AG10803 (cell line): ENCODE results near the gene PCDHB15.
"Not testable (repeated sequence)": the region's sequence is repeated elsewhere in the genome, so short reads cannot be mapped to it uniquely, and the experiment has no call there.

Experiments used
- DNase-seq: peaks from one replicate; pipeline ENCODE4 v3.0.0; 2010; ENCODE audit warnings: low read depth
- H3K4me3 ChIP-seq: 2 replicates; pipeline ENCODE4 v1.5.1; 2011; ENCODE audit warnings: mild to moderate bottlenecking, low read length, control low read depth
- TF ChIP-seq, protein P1 (sequence below): conservative IDR thresholded peaks from 2 replicates; pipeline ENCODE4 v1.5.1; 2011; ENCODE audit warnings: mild to moderate bottlenecking, low read length, control low read depth, inconsistent platforms

The PCDHB15 gene

DNA sequence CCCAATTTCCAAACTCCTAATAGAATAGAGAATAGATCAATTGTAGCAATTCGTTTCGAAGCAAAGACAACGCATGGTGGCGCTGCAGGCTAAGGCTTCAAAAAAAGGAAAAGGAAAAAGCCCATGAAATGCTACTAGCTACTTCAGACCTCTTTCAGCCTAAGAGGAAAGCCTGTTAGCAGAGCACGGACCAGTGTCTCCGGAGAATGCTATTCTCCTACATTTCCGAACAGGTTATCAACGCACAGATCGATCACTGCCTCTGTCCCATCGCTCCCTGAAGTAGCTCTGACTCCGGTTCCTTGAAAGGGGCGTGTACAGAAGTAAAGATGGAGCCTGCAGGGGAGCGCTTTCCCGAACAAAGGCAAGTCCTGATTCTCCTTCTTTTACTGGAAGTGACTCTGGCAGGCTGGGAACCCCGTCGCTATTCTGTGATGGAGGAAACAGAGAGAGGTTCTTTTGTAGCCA is at the start of gene PCDHB15:
TSS of gene PCDHB15 (plus strand) at position 146 of the 468 bp plus-strand sequence. CDS start at position 330, 184 bp downstream.
- no peak for DNase-seq
- H3K4me3 ChIP-seq = no peak within 1 kb of the TSS
- TF ChIP-seq, protein P1, sequence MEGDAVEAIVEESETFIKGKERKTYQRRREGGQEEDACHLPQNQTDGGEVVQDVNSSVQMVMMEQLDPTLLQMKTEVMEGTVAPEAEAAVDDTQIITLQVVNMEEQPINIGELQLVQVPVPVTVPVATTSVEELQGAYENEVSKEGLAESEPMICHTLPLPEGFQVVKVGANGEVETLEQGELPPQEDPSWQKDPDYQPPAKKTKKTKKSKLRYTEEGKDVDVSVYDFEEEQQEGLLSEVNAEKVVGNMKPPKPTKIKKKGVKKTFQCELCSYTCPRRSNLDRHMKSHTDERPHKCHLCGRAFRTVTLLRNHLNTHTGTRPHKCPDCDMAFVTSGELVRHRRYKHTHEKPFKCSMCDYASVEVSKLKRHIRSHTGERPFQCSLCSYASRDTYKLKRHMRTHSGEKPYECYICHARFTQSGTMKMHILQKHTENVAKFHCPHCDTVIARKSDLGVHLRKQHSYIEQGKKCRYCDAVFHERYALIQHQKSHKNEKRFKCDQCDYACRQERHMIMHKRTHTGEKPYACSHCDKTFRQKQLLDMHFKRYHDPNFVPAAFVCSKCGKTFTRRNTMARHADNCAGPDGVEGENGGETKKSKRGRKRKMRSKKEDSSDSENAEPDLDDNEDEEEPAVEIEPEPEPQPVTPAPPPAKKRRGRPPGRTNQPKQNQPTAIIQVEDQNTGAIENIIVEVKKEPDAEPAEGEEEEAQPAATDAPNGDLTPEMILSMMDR = no peak; the same call in 1 of the 2 replicates

DNA sequence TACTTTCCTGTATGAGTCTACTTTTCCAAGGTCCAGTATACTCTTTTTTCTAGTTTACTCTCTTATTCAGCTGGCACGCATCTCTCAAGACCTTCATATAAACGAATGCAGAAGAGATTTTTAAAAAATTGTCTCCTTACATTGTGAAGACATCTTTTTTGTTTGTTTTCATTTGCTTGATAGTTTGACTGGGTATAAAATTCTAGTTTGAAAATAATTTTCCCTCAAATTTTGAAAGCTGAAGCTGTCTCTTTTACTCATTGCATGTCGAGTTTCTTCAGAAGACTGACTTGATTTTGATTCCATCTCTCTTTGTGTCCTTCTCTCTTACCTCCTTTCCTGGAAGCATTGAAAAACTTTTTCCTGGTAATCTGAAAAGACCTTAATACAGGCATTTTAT is 48.8 kb upstream of the PCDHB15 start:
- H3K4me3 ChIP-seq = no peak overlapping the region
- TF ChIP-seq, protein P1 = no peak
- DNase-seq = no peak

DNA sequence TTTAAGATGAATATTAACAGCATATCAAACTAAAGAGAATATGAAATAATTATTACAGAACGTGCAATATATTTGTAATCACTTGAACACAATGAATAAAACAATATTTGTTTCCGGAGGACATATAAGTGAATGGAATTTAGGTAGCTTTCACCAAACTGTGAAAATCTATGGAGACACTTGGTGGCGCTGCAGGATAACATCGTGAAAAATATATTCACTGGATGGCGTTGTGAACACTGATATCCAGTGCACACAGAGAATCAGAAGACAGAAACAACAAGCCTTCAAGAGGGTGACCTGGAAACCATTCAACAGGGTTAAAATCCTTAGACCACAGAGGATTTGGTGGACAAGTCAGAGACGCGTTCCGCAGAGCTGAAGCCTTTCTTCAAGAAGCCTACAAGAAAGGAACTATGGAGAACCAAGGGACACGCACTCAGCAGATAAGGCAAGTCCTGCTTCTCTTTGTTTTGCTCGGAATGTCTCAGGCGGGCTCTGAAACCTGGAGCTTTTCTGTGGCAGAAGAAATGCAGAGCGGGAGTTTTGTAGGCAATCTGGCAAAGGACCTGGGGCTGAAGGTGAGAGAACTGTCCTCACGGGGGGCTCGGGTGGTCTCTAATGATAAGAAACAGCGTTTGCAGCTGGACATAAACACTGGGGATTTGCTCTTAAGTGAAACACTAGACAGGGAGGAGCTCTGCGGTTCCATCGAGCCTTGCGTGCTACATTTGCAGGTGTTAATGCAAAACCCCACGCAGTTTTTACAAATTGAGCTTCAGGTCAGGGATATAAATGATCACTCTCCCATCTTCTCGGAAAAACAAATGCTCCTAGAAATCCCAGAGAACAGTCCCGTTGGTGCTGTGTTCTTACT is 45.6 kb upstream of the PCDHB15 start, which contains the start of gene PCDHB11:
TSS of gene PCDHB11 (plus strand) at position 269 of the 877 bp plus-strand sequence. CDS start at position 417, 148 bp downstream.
- TF ChIP-seq, protein P1 = no peak
- DNase-seq = no peak
- no peak within 1 kb of the TSS; the same call in 1 of the 2 replicates for H3K4me3 ChIP-seq

DNA sequence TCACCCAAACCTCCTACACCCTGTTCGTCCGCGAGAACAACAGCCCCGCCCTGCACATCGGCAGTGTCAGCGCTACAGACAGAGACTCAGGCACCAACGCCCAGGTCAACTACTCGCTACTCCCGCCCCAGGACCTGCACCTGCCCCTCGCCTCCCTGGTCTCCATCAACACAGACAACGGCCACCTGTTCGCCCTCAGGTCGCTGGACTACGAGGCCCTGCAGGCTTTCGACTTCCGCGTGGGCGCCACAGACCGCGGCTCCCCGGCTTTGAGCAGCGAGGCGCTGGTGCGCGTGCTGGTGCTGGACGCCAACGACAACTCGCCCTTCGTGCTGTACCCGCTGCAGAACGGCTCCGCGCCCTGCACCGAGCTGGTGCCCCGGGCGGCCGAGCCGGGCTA is 44.1 kb upstream of the PCDHB15 start:
- H3K4me3 ChIP-seq, DNase-seq: not testable (repeated sequence)

DNA sequence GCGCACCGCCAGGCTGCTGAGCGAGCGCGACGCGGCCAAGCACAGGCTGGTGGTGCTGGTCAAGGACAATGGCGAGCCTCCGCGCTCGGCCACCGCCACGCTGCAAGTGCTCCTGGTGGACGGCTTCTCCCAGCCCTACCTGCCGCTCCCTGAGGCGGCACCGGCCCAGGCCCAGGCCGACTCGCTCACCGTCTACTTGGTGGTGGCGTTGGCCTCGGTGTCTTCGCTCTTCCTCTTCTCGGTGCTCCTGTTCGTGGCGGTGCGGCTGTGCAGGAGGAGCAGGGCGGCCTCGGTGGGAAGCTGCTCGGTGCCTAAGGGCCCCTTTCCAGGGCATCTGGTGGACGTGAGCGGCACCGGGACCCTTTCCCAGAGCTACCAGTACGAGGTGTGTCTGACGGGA is 43.5 kb upstream of the PCDHB15 start:
- not testable (repeated sequence) for H3K4me3 ChIP-seq, DNase-seq

DNA sequence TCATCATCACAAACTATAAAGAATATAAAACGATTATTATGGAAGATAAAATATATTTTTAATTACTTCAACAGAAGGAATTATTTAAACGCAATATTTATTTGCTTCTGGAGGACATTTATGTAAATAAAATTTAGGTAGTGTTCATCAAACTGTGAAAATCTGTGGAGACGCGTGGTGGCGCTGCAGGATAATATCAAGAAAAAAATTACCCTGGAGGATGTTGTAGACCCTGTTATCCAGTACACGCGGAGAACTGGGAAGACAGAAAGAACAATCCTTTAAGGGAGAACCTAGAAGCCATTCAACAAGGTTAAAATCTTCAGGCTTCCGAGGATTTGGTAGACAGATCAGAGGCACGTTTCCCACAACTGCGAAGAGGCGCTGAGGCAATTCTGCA is 36.7 kb upstream of the PCDHB15 start, which contains the start of gene PCDHB12:
TSS of gene PCDHB12 (plus strand) at position 242 of the 400 bp plus-strand sequence. CDS start 189 bp downstream, outside the sequence.
- H3K4me3 ChIP-seq = no peak within 1 kb of the TSS
- no peak for DNase-seq
- TF ChIP-seq, protein P1 = 0 out of 2 replicates have a peak, but pooled peaks have one; percentile 9

DNA sequence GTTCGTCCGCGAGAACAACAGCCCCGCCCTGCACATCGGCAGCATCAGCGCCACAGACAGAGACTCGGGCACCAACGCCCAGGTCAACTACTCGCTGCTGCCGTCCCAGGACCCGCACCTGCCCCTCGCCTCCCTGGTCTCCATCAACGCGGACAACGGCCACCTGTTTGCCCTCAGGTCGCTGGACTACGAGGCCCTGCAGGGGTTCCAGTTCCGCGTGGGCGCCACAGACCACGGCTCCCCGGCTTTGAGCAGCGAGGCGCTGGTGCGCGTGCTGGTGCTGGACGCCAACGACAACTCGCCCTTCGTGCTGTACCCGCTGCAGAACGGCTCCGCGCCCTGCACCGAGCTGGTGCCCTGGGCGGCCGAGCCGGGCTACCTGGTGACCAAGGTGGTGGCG is 34.9 kb upstream of the PCDHB15 start:
- not testable (repeated sequence) for H3K4me3 ChIP-seq, DNase-seq

DNA sequence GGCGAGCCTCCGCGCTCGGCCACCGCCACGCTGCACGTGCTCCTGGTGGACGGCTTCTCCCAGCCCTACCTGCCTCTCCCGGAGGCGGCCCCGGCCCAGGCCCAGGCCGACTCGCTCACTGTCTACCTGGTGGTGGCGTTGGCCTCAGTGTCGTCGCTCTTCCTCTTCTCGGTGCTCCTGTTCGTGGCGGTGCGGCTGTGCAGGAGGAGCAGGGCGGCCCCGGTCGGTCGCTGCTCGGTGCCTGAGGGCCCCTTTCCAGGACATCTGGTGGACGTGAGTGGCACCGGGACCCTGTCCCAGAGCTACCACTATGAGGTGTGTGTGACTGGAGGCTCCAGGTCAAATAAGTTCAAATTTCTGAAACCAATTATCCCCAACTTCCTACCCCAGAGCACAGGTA is 34.3 kb upstream of the PCDHB15 start:
- DNase-seq = not testable (repeated sequence)

DNA sequence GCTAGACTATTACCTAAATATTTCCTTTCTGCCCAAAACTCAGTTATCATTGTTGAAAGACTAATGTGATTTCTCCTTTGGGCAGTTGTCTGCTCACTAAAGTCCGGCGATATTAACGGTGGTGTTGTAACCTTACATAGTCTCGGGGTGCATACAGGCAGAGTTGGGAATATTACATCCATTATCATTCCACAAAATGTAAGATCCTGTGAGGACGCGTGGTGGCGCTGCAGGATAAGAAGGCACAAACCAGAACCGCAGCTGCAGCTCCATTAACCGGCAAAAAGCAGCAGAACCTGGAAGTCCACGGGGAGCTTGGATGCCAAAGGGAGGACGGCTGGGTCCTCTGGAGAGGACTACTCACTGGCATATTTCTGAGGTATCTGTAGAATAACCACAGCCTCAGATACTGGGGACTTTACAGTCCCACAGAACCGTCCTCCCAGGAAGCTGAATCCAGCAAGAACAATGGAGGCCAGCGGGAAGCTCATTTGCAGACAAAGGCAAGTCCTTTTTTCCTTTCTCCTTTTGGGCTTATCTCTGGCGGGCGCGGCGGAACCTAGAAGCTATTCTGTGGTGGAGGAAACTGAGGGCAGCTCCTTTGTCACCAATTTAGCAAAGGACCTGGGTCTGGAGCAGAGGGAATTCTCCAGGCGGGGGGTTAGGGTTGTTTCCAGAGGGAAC is 31.4 kb upstream of the PCDHB15 start, which contains the start of gene PCDHB13:
TSS of gene PCDHB13 (plus strand) at position 264 of the 684 bp plus-strand sequence. CDS start at position 469, 205 bp downstream.
- peak; percentile 30 for DNase-seq
- TF ChIP-seq, protein P1 = peak; percentile 38
- peak within 1 kb of the TSS; percentile 20; the same call in 1 of the 2 replicates for H3K4me3 ChIP-seq

More for the DNA sequence above, 34.3 kb upstream of the PCDHB15 start:
- not testable (repeated sequence) for H3K4me3 ChIP-seq

DNA sequence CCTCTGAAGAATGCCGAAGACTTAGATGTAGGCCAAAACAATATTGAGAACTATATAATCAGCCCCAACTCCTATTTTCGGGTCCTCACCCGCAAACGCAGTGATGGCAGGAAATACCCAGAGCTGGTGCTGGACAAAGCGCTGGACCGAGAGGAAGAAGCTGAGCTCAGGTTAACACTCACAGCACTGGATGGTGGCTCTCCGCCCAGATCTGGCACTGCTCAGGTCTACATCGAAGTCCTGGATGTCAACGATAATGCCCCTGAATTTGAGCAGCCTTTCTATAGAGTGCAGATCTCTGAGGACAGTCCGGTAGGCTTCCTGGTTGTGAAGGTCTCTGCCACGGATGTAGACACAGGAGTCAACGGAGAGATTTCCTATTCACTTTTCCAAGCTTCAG is 30.6 kb upstream of the PCDHB15 start:
- not testable (repeated sequence) for H3K4me3 ChIP-seq

DNA sequence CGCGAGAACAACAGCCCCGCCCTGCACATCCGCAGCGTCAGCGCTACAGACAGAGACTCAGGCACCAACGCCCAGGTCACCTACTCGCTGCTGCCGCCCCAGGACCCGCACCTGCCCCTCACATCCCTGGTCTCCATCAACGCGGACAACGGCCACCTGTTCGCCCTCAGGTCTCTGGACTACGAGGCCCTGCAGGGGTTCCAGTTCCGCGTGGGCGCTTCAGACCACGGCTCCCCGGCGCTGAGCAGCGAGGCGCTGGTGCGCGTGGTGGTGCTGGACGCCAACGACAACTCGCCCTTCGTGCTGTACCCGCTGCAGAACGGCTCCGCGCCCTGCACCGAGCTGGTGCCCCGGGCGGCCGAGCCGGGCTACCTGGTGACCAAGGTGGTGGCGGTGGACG is 29.7 kb upstream of the PCDHB15 start:
- H3K4me3 ChIP-seq, DNase-seq: not testable (repeated sequence)

More for the DNA sequence above, 30.6 kb upstream of the PCDHB15 start:
- DNase-seq = not testable (repeated sequence)

DNA sequence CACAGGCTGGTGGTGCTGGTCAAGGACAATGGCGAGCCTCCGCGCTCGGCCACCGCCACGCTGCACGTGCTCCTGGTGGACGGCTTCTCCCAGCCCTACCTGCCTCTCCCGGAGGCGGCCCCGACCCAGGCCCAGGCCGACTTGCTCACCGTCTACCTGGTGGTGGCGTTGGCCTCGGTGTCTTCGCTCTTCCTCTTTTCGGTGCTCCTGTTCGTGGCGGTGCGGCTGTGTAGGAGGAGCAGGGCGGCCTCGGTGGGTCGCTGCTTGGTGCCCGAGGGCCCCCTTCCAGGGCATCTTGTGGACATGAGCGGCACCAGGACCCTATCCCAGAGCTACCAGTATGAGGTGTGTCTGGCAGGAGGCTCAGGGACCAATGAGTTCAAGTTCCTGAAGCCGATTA is 29.2 kb upstream of the PCDHB15 start:
- H3K4me3 ChIP-seq, DNase-seq: not testable (repeated sequence)
